Fibroblast of lung (primary cell): Measurements from ENCODE around the gene ERBB4. TPM values are rescaled to one million over a fixed set of nuclear protein-coding genes. Genes with fewer than 3 reads are reported as not detected.

Experiments
- DNase-seq, 2 donors: peaks; one replicate each; pipeline versions ENCODE4 v3.0.0 to v3.0.0-alpha.2; 2010; ENCODE audit warnings: low read depth in 2 of 2
- H2AFZ ChIP-seq: 2 replicates; pipeline ENCODE4 v1.5.1; 2012; ENCODE audit warnings: low read length, control low read depth, inconsistent platforms
- H3K27ac ChIP-seq: 2 replicates; pipeline ENCODE4 v1.5.1; 2011; ENCODE audit warnings: low read length, control low read depth; ENCODE audit not compliant: insufficient read depth
- H3K27me3 ChIP-seq: 2 replicates; pipeline ENCODE4 v1.5.1; 2011; ENCODE audit warnings: mild to moderate bottlenecking, low read length; ENCODE audit not compliant: control insufficient read depth, insufficient read depth
- H3K36me3 ChIP-seq: 2 replicates; pipeline ENCODE4 v1.5.1; 2011; ENCODE audit warnings: low read length; ENCODE audit not compliant: control insufficient read depth, insufficient read depth
- H3K4me1 ChIP-seq: 2 replicates; pipeline ENCODE4 v1.5.1; 2011; ENCODE audit warnings: low read length; ENCODE audit not compliant: control insufficient read depth, insufficient read depth; ENCODE audit errors: extremely low read depth
- H3K4me2 ChIP-seq: 2 replicates; pipeline ENCODE4 v1.5.1; 2011; ENCODE audit warnings: low read length, control low read depth; ENCODE audit not compliant: insufficient read depth; ENCODE audit errors: extremely low read depth
- H3K4me3 ChIP-seq, 4 experiments: fragments of 200-600 bp in 1 of 4; sonication (generic) in 1 of 4; replicated peaks in 1 of 4; 2 replicates each; pipeline ENCODE4 v1.5.1; 2011 to 2016; ENCODE audit warnings: low read length in 4 of 4, low read depth in 3 of 4, mild to moderate bottlenecking in 3 of 4, control low read depth in 2 of 4, inconsistent platforms in 1 of 4, mixed read lengths in 1 of 4; ENCODE audit not compliant: insufficient read depth in 1 of 4; ENCODE audit errors: control extremely low read depth in 1 of 4
- H3K79me2 ChIP-seq: 2 replicates; pipeline ENCODE4 v1.5.1; 2012; ENCODE audit warnings: mild to moderate bottlenecking, low read length, inconsistent platforms; ENCODE audit not compliant: control insufficient read depth, insufficient read depth
- H3K9ac ChIP-seq: 2 replicates; pipeline ENCODE4 v1.5.1; 2011; ENCODE audit warnings: mild to moderate bottlenecking, low read length, control low read depth; ENCODE audit not compliant: insufficient read depth
- H3K9me3 ChIP-seq: 2 replicates; pipeline ENCODE4 v1.5.1; 2012; ENCODE audit warnings: low read depth, low read length; ENCODE audit not compliant: control insufficient read depth, insufficient read depth
- H4K20me1 ChIP-seq: 2 replicates; pipeline ENCODE4 v1.5.1; 2011; ENCODE audit warnings: low read length; ENCODE audit not compliant: control insufficient read depth, insufficient read depth; ENCODE audit errors: extremely low read depth
- CTCF ChIP-seq, 2 donors: IDR thresholded peaks in 1 of 2; conservative IDR thresholded peaks in 1 of 2; 1 replicate in 1 of 2; 2 replicates in 1 of 2; pipeline ENCODE4 v1.5.1; 2011 to 2012; ENCODE audit warnings: low read length in 2 of 2, control low read depth in 1 of 2, inconsistent platforms in 1 of 2, low read depth in 1 of 2, mild to moderate bottlenecking in 1 of 2
- EZH2 ChIP-seq: IDR thresholded peaks from 2 replicates; pipeline ENCODE4 v1.5.1; 2012; ENCODE audit warnings: low read length, control low read depth, mild to moderate bottlenecking; ENCODE audit errors: missing control alignments
- polyA plus RNA-seq, 2 donors: library from polyadenylated mRNA; depleted of rRNA in 1 of 2; stranded (reverse) in 1 of 2; unstranded in 1 of 2; fragments of >200 nt; gene quantifications; 2 replicates each; pipeline ENCODE4 v1.2.1, GENCODE V29; 2011 to 2012; ENCODE audit warnings: missing spikeins in 1 of 2
- total RNA-seq: library from RNA; depleted of rRNA; stranded (reverse); fragments of >200 nt; gene quantifications from 2 replicates; pipeline ENCODE4 v1.2.1, GENCODE V29; 2014

Gene ERBB4
- total and polyA plus RNA-seq, 2 donors (not counting 1 experiment from before 2014, with no cell fraction given), result 0.08 to 0.17 TPM

- no peaks in the 10 kb centered on the region for H3K27me3 ChIP-seq
- H3K4me2 ChIP-seq, result no peak overlapping the region
- H3K36me3 ChIP-seq, result no peaks in the 10 kb centered on the region
- H3K4me3 ChIP-seq, result no peak overlapping the region
- no peaks in the 10 kb centered on the region for H3K9me3 ChIP-seq
- H3K27ac ChIP-seq, result no peak overlapping the region
- no peak overlapping the region for H2AFZ ChIP-seq
- DNase-seq, result no peak
- H3K79me2 ChIP-seq, result no peaks in the 10 kb centered on the region
- no peak overlapping the region for H3K9ac ChIP-seq
- H4K20me1 ChIP-seq, result no peaks in the 10 kb centered on the region
- no peaks in the 10 kb centered on the region for H3K4me1 ChIP-seq
- no peak for TF ChIP-seq CTCF (conservative IDR thresholded peaks at IDR 0.05 in 1 of 2, IDR thresholded peaks at IDR 0.05 in 1 of 2; ENCODE audit: low read depth in 1 of 2, low read length in 2 of 2)
- no peak for TF ChIP-seq EZH2
These were observed 1173.7 kb downstream of the ERBB4 start for GRCh38 chr2:211364911-211365310.

GRCh38 chr2:211361383-211361782, 1177.2 kb downstream of the ERBB4 start:
- H3K27me3 ChIP-seq, result no peaks in the 10 kb centered on the region
- no peak overlapping the region for H3K27ac ChIP-seq
- H2AFZ ChIP-seq, result no peak overlapping the region
- H3K4me2 ChIP-seq, result no peak overlapping the region
- H3K4me1 ChIP-seq, result no peaks in the 10 kb centered on the region
- TF ChIP-seq EZH2 (no peak), CTCF (conservative IDR thresholded peaks at IDR 0.05 in 1 of 2, IDR thresholded peaks at IDR 0.05 in 1 of 2; ENCODE audit: low read depth in 1 of 2, low read length in 2 of 2) (no peak)
- no peaks in the 10 kb centered on the region for H4K20me1 ChIP-seq
- H3K4me3 ChIP-seq, result no peak overlapping the region
- DNase-seq, result no peak
- H3K79me2 ChIP-seq, result no peaks in the 10 kb centered on the region
- H3K9ac ChIP-seq, result no peak overlapping the region
- no peaks in the 10 kb centered on the region for H3K9me3 ChIP-seq
- no peaks in the 10 kb centered on the region for H3K36me3 ChIP-seq

GRCh38 chr2:211359347-211359746, 1179.3 kb downstream of the ERBB4 start:
- DNase-seq, result no peak
- no peak overlapping the region for H2AFZ ChIP-seq
- no peaks in the 10 kb centered on the region for H4K20me1 ChIP-seq
- no peaks in the 10 kb centered on the region for H3K27me3 ChIP-seq
- no peaks in the 10 kb centered on the region for H3K36me3 ChIP-seq
- no peaks in the 10 kb centered on the region for H3K79me2 ChIP-seq
- no peaks in the 10 kb centered on the region for H3K9me3 ChIP-seq
- TF ChIP-seq CTCF (conservative IDR thresholded peaks at IDR 0.05 in 1 of 2, IDR thresholded peaks at IDR 0.05 in 1 of 2; ENCODE audit: low read depth in 1 of 2, low read length in 2 of 2), result no peak
- H3K4me3 ChIP-seq, result no peak overlapping the region
- no peak overlapping the region for H3K9ac ChIP-seq
- H3K4me1 ChIP-seq, result no peaks in the 10 kb centered on the region
- H3K4me2 ChIP-seq, result no peak overlapping the region
- H3K27ac ChIP-seq, result no peak overlapping the region
